HG03025 (cell line): ENCODE measurements around the gene ARMC6.

Experiments used
- ATAC-seq: cut with Tn5 transposase; IDR thresholded peaks from one replicate; pipeline ENCODE4 v1.9.1; 2021; ENCODE audit warnings: mild to moderate bottlenecking, moderate library complexity; ENCODE audit not compliant: unreplicated experiment, low FRiP score

ARMC6 gene

GRCh38 chr19:19033426-19034203 is at the start of gene ARMC6, which contains the start of gene SUGP2:
ARMC6 (plus strand) TSS chr19:19033603; CDS start chr19:19034210, 607 bp downstream.
SUGP2 (minus strand) TSS chr19:19033517; CDS start chr19:19031071, 2,446 bp downstream.
- peak; percentile 78 for ATAC-seq

- ATAC-seq = no peak
Measured at GRCh38 chr19:18984251-18984650, 49.2 kb upstream of the ARMC6 start.

GRCh38 chr19:18985257-18985656 is 48.1 kb upstream of the ARMC6 start:
- ATAC-seq = no peak

- no peak for ATAC-seq
Measured at GRCh38 chr19:18987456-18987855, 45.9 kb upstream of the ARMC6 start.

- ATAC-seq = no peak
Measured at GRCh38 chr19:18989316-18989715, 44.1 kb upstream of the ARMC6 start.

GRCh38 chr19:18990128-18990708 is 43.2 kb upstream of the ARMC6 start:
- no peak for ATAC-seq

GRCh38 chr19:18991006-18991405 is 42.4 kb upstream of the ARMC6 start:
- ATAC-seq = no peak

GRCh38 chr19:18991468-18991867 is 41.9 kb upstream of the ARMC6 start:
- ATAC-seq = no peak

GRCh38 chr19:18992696-18993095 is 40.7 kb upstream of the ARMC6 start:
- no peak for ATAC-seq

- no peak for ATAC-seq
Measured at GRCh38 chr19:18993115-18993514, 40.3 kb upstream of the ARMC6 start.

- ATAC-seq = no peak
Measured at GRCh38 chr19:18995804-18996241, 37.6 kb upstream of the ARMC6 start.

- ATAC-seq = no peak
Measured at GRCh38 chr19:18996351-18996750, 37.1 kb upstream of the ARMC6 start.

- ATAC-seq = no peak
Measured at GRCh38 chr19:18996796-18997394, 36.5 kb upstream of the ARMC6 start.

- no peak for ATAC-seq
Measured at GRCh38 chr19:18998276-18998675, 35.1 kb upstream of the ARMC6 start.

- ATAC-seq = no peak
Measured at GRCh38 chr19:18999016-18999758, 34.2 kb upstream of the ARMC6 start.

- no peak for ATAC-seq
Measured at GRCh38 chr19:18999896-19000620, 33.3 kb upstream of the ARMC6 start.

GRCh38 chr19:19004144-19004543 is 29.3 kb upstream of the ARMC6 start:
- ATAC-seq = no peak

- ATAC-seq = no peak
Measured at GRCh38 chr19:19006213-19006612, 27.2 kb upstream of the ARMC6 start.

GRCh38 chr19:19009951-19010350 is 23.5 kb upstream of the ARMC6 start:
- no peak for ATAC-seq

GRCh38 chr19:19010551-19010950 is 22.9 kb upstream of the ARMC6 start:
- no peak for ATAC-seq
